ENCODE data around the gene KCNQ1. TPM values are rescaled to one million over a fixed set of nuclear protein-coding genes. Genes with fewer than 3 reads are reported as not detected.

The KCNQ1 gene
- total RNA-seq, 4 donors from 2014 or later, result 0.81 to 2.2 (median 1.6) TPM

- peak; percentile 10 to 80 for DNase-seq (ENCODE audit: low spot score in 2 of 2)
- intact Hi-C loops (cut with DNase I; ENCODE audit: low total_unique reads), result no loop called here
- H3K4me3 ChIP-seq (ENCODE audit: low read depth, poor library complexity, severe bottlenecking), result no peak overlapping the region
- TF ChIP-seq POLR2A (IDR thresholded peaks at IDR 0.05) (no peak), CTCF (IDR thresholded peaks at IDR 0.05) (no peak)
- 88 to 90% methylated on average over 12 of the region's 12 CpGs for WGBS, 2 donors
Observed at GRCh38 chr11:2771758-2772466, 327.1 kb downstream of the KCNQ1 start.

GRCh38 chr11:2772544-2773031 lies 327.8 kb downstream of the KCNQ1 start:
- TF ChIP-seq CTCF (IDR thresholded peaks at IDR 0.05) (no peak), POLR2A (IDR thresholded peaks at IDR 0.05) (no peak)
- no peak overlapping the region for H3K4me3 ChIP-seq (ENCODE audit: low read depth, poor library complexity, severe bottlenecking)
- DNase-seq (ENCODE audit: low spot score in 2 of 2), result peak; percentile 12 to 65
- intact Hi-C loops (cut with DNase I; ENCODE audit: low total_unique reads), result no loop called here
- 85 to 94% methylated on average over 7 of the region's 7 CpGs for WGBS, 2 donors

GRCh38 chr11:2774173-2775082 lies 329.6 kb downstream of the KCNQ1 start:
- intact Hi-C loops (cut with DNase I; ENCODE audit: low total_unique reads), result no loop called here
- WGBS, 2 donors, result 93 to 95% methylated on average over 12 to 13 of the region's 13 CpGs
- peak; percentile 6 to 81 for DNase-seq (ENCODE audit: low spot score in 2 of 2)
- H3K4me3 ChIP-seq (ENCODE audit: low read depth, poor library complexity, severe bottlenecking), result no peak overlapping the region
- TF ChIP-seq POLR2A (IDR thresholded peaks at IDR 0.05), result no peak
- TF ChIP-seq CTCF (IDR thresholded peaks at IDR 0.05), result no peak

GRCh38 chr11:2775083-2775625 lies 330.3 kb downstream of the KCNQ1 start:
- peak; percentile 11 to 70 for DNase-seq (ENCODE audit: low spot score in 2 of 2)
- WGBS, 2 donors, result 76 to 90% methylated on average over 4 to 5 of the region's 5 CpGs
- H3K4me3 ChIP-seq (ENCODE audit: low read depth, poor library complexity, severe bottlenecking), result no peak overlapping the region
- TF ChIP-seq POLR2A (IDR thresholded peaks at IDR 0.05) (no peak), CTCF (IDR thresholded peaks at IDR 0.05) (no peak)
- intact Hi-C loops (cut with DNase I; ENCODE audit: low total_unique reads), result no loop called here

GRCh38 chr11:2775626-2776350 lies 331.0 kb downstream of the KCNQ1 start:
- H3K4me3 ChIP-seq (ENCODE audit: low read depth, poor library complexity, severe bottlenecking), result no peak overlapping the region
- WGBS, 2 donors, result 89% methylated on average over 24 to 27 of the region's 29 CpGs
- intact Hi-C loops (cut with DNase I; ENCODE audit: low total_unique reads), result no loop called here
- DNase-seq (ENCODE audit: low spot score in 2 of 2), result peak in 1 of 2 donors; percentile 76
- TF ChIP-seq CTCF (IDR thresholded peaks at IDR 0.05) (no peak), POLR2A (IDR thresholded peaks at IDR 0.05) (no peak)

Data from lower leg skin (tissue), 4 donors.